ENCODE results near the gene CCDC40. TPM values are rescaled to one million over a fixed set of nuclear protein-coding genes. Genes with fewer than 3 reads are reported as not detected.

CCDC40 gene
- total RNA-seq, 1 donor from 2014 or later, result 7.7 TPM

- peaks cover 35% of the 10 kb centered on the region for H3K4me1 Mint-ChIP-seq (ENCODE audit: unreplicated experiment)
- TF ChIP-seq CTCF (IDR thresholded peaks at IDR 0.05; ENCODE audit: unreplicated experiment), result no peak
- H3K36me3 Mint-ChIP-seq (ENCODE audit: low read depth, unreplicated experiment), result peaks cover 18% of the 10 kb centered on the region
- DNase-seq (ENCODE audit: low spot score), result no peak
- peaks cover 5% of the 10 kb centered on the region for H3K27me3 Mint-ChIP-seq (ENCODE audit: unreplicated experiment)
- no peak overlapping the region for H3K27ac Mint-ChIP-seq (ENCODE audit: unreplicated experiment)
- no peaks in the 10 kb centered on the region for H3K9me3 Mint-ChIP-seq (ENCODE audit: unreplicated experiment)
- H3K4me3 Mint-ChIP-seq (ENCODE audit: unreplicated experiment), result no peak overlapping the region
Measured at GRCh38 chr17:79995696-79996095, 40.7 kb upstream of the CCDC40 start.

DNA sequence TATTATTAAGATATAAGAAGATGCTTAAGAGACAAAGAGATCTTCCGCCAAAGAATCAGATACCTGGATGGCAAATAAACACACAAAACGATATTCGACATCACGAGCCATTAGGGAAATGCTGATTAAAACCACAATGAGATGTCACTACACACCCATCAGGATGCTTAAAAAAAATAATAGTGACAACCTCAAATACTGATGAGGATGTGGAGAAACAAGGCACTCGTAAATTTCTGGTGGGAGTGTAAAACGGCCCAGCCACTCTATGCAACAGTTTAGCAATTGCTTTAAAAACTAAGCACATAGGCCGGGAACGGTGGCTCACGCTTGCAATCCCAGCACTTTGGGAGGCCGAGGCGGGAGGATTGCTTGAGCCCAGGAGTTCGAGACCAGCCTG lies 40.2 kb upstream of the CCDC40 start:
- no peak for TF ChIP-seq CTCF (IDR thresholded peaks at IDR 0.05; ENCODE audit: unreplicated experiment)
- no peak overlapping the region for H3K4me3 Mint-ChIP-seq (ENCODE audit: unreplicated experiment)

DNA sequence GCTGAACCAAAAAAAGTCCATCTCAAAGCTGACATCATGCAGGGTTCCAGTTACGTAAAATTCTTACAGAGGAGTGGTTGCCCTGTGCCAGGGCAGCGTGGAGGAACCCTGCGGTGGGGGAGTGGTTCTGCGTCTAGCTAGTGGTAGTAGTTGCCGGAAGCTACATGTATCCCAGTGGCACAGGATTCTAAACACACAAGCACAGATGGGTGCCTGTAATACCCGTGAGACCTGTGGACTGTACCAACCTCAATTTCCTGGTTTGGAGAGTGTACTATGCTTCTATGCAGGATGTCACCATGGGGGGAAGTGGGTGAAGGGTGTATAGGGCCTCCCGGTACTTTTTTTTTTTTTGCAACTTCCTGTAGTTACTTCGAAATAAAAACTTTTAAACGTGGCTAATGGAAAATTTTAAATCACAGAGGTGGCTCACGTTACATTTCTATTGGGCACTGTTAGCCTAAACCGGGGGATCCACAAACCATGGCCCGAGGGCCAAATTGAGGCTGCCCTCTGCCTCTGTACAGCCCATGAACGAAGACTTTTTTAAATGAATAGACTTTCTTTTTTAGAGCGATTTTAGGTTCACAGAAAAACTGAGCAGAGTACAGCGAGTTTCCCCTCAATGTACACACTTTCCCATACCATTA lies 39.3 kb upstream of the CCDC40 start:
- Mint-ChIP-seq H3K27ac (ENCODE audit: unreplicated experiment) (peak overlapping the region; percentile 84), H3K9me3 (ENCODE audit: unreplicated experiment) (no peaks in the 10 kb centered on the region), H3K4me3 (ENCODE audit: unreplicated experiment) (peak overlapping the region; percentile 56), H3K27me3 (ENCODE audit: unreplicated experiment) (peaks cover 2% of the 10 kb centered on the region), H3K4me1 (ENCODE audit: unreplicated experiment) (peaks cover 28% of the 10 kb centered on the region), H3K36me3 (ENCODE audit: low read depth, unreplicated experiment) (peaks cover 14% of the 10 kb centered on the region)
- TF ChIP-seq CTCF (IDR thresholded peaks at IDR 0.05; ENCODE audit: unreplicated experiment), result no peak
- DNase-seq (ENCODE audit: low spot score), result no peak

More for the DNA sequence above, 40.2 kb upstream of the CCDC40 start:
- Mint-ChIP-seq H3K27ac (ENCODE audit: unreplicated experiment) (no peak overlapping the region), H3K9me3 (ENCODE audit: unreplicated experiment) (no peaks in the 10 kb centered on the region), H3K4me1 (ENCODE audit: unreplicated experiment) (peaks cover 29% of the 10 kb centered on the region), H3K36me3 (ENCODE audit: low read depth, unreplicated experiment) (peaks cover 14% of the 10 kb centered on the region), H3K27me3 (ENCODE audit: unreplicated experiment) (peaks cover 2% of the 10 kb centered on the region)
- DNase-seq (ENCODE audit: low spot score), result no peak

DNA sequence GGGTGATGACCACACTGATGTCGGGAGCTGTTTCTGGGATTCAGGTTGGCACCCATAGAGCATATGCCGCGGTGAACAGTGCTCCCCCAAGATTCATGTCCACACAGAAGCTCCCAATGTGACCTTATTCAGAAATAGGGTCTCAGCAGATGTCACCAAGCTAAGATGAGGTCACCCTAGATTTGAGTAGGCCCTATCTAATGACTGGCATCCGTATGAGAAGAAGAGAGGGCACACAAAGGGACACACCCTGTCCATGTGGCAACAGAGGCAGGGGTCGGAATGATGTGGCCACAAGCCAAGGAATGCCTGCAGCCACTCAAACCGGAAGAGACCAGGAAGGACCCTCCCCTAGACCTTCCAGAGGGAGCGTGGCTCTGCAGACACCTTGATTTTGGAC lies 36.3 kb upstream of the CCDC40 start:
- peaks cover 14% of the 10 kb centered on the region for H3K4me1 Mint-ChIP-seq (ENCODE audit: unreplicated experiment)
- H3K9me3 Mint-ChIP-seq (ENCODE audit: unreplicated experiment), result no peaks in the 10 kb centered on the region
- H3K36me3 Mint-ChIP-seq (ENCODE audit: low read depth, unreplicated experiment), result peaks cover 19% of the 10 kb centered on the region
- H3K27me3 Mint-ChIP-seq (ENCODE audit: unreplicated experiment), result no peaks in the 10 kb centered on the region
- H3K4me3 Mint-ChIP-seq (ENCODE audit: unreplicated experiment), result no peak overlapping the region
- no peak for TF ChIP-seq CTCF (IDR thresholded peaks at IDR 0.05; ENCODE audit: unreplicated experiment)
- no peak for DNase-seq (ENCODE audit: low spot score)
- no peak overlapping the region for H3K27ac Mint-ChIP-seq (ENCODE audit: unreplicated experiment)

- DNase-seq (ENCODE audit: low spot score), result no peak
- H3K4me1 Mint-ChIP-seq (ENCODE audit: unreplicated experiment), result peaks cover 16% of the 10 kb centered on the region
- no peaks in the 10 kb centered on the region for H3K9me3 Mint-ChIP-seq (ENCODE audit: unreplicated experiment)
- no peak overlapping the region for H3K4me3 Mint-ChIP-seq (ENCODE audit: unreplicated experiment)
- H3K27me3 Mint-ChIP-seq (ENCODE audit: unreplicated experiment), result no peaks in the 10 kb centered on the region
- TF ChIP-seq CTCF (IDR thresholded peaks at IDR 0.05; ENCODE audit: unreplicated experiment), result no peak
- H3K36me3 Mint-ChIP-seq (ENCODE audit: low read depth, unreplicated experiment), result peaks cover 19% of the 10 kb centered on the region
- H3K27ac Mint-ChIP-seq (ENCODE audit: unreplicated experiment), result no peak overlapping the region
Measured at GRCh38 chr17:80000981-80001775, 35.3 kb upstream of the CCDC40 start.
